H1 (cell line): ENCODE measurements around the gene CDON. TPM values are rescaled to one million over a fixed set of nuclear protein-coding genes. Genes with fewer than 3 reads are reported as not detected.

Experiments used
- CTCF ChIA-PET: fragments of 300-600 bp; sonication (Branson Sonifier 250); formaldehyde crosslinking; loops from one replicate; lab custom pipeline; 2021; ENCODE audit not compliant: partially characterized antibody; lab: Charles Lee
- POLR2A ChIA-PET: fragments of 300-600 bp; sonication (Branson Sonifier 250); formaldehyde crosslinking; loops from one replicate; lab custom pipeline; 2021; ENCODE audit warnings: inconsistent platforms; ENCODE audit not compliant: partially characterized antibody; lab: Charles Lee
- DNase-seq, 2 experiments: peaks; one replicate each; pipeline versions ENCODE4 v3.0.0 to v3.0.0-alpha.2; 2010 to 2022; ENCODE audit warnings: low spot score in 2 of 2, low read depth in 1 of 2, mixed read lengths in 1 of 2
- FAIRE-seq: peaks from 2 replicates; lab custom pipeline; 2011; peaks lifted over from hg19 to GRCh38; lab: Jason Lieb, UNC
- H2AFZ ChIP-seq: 2 replicates; pipeline ENCODE4 v1.8.1; 2012; ENCODE audit warnings: low read length, inconsistent platforms
- H2AK5ac ChIP-seq: 2 replicates; pipeline ENCODE4 v1.6.1; 2013; ENCODE audit warnings: low read depth, low read length
- H2BK120ac ChIP-seq: replicated peaks from 2 replicates; pipeline ENCODE3; 2013; ENCODE audit warnings: low read depth, low read length, inconsistent platforms
- H2BK12ac ChIP-seq: 2 replicates; pipeline ENCODE4 v1.6.1; 2013; ENCODE audit warnings: low read depth, low read length
- H2BK15ac ChIP-seq: 2 replicates; pipeline ENCODE4 v1.6.1; 2013; ENCODE audit warnings: low read length
- H2BK20ac ChIP-seq: 2 replicates; pipeline ENCODE4 v1.6.1; 2013; ENCODE audit warnings: low read length
- H2BK5ac ChIP-seq: 2 replicates; pipeline ENCODE4 v1.6.1; 2013; ENCODE audit warnings: low read depth, low read length
- H3K14ac ChIP-seq: 2 replicates; pipeline ENCODE4 v1.6.1; 2013; ENCODE audit warnings: inconsistent platforms; ENCODE audit not compliant: insufficient read length
- H3K18ac ChIP-seq: 2 replicates; pipeline ENCODE4 v1.6.1; 2013; ENCODE audit warnings: low read length; ENCODE audit errors: extremely low read depth
- H3K23ac ChIP-seq: 2 replicates; pipeline ENCODE4 v1.6.1; 2013; ENCODE audit warnings: inconsistent platforms; ENCODE audit not compliant: insufficient read length
- H3K23me2 ChIP-seq: 2 replicates; pipeline ENCODE4 v1.6.1; 2013; ENCODE audit warnings: low read depth, low read length
- H3K27ac ChIP-seq: 2 replicates; pipeline ENCODE4 v1.6.1; 2011; ENCODE audit warnings: low read depth, low read length, inconsistent platforms
- H3K27me3 ChIP-seq, 4 experiments: replicated peaks in 1 of 4; 1 replicate in 1 of 4; 2 replicates in 3 of 4; pipeline versions ENCODE4 v1.6.1 to v1.8.1; 2011 to 2013; ENCODE audit warnings: low read length in 3 of 4, mild to moderate bottlenecking in 3 of 4, inconsistent platforms in 2 of 4, mixed read lengths in 2 of 4, moderate library complexity in 1 of 4; ENCODE audit not compliant: control insufficient read depth in 3 of 4, insufficient read depth in 3 of 4; ENCODE audit errors: extremely low read depth in 1 of 4
- H3K36me3 ChIP-seq, 4 experiments: 2 replicates each; pipeline versions ENCODE4 v1.6.1 to v1.8.1; 2011 to 2013; ENCODE audit warnings: mild to moderate bottlenecking in 4 of 4, low read length in 3 of 4, moderate library complexity in 2 of 4, control low read depth in 1 of 4, inconsistent platforms in 1 of 4; ENCODE audit not compliant: insufficient read depth in 4 of 4, control insufficient read depth in 2 of 4
- H3K4ac ChIP-seq: replicated peaks from 2 replicates; pipeline ENCODE3; 2013; ENCODE audit warnings: low read length, low read depth, mixed read lengths, inconsistent platforms; ENCODE audit not compliant: insufficient read length
- H3K4me1 ChIP-seq, 4 experiments: replicated peaks in 1 of 4; 1 replicate in 1 of 4; 2 replicates in 3 of 4; pipeline versions ENCODE4 v1.6.1 to v1.8.1; 2011 to 2013; ENCODE audit warnings: low read length in 3 of 4, inconsistent platforms in 2 of 4, mixed read lengths in 1 of 4; ENCODE audit not compliant: insufficient read depth in 4 of 4, control insufficient read depth in 3 of 4
- H3K4me2 ChIP-seq, 2 experiments: 2 replicates each; pipeline versions ENCODE4 v1.6.1 to v1.8.1; 2011 to 2013; ENCODE audit warnings: low read depth in 2 of 2, low read length in 2 of 2, control low read depth in 1 of 2, inconsistent platforms in 1 of 2, mild to moderate bottlenecking in 1 of 2; ENCODE audit not compliant: insufficient read depth in 1 of 2
- H3K4me3 ChIP-seq, 4 experiments: fragments of 200-600, 300-600 bp in 1 of 4; sonication (generic), shearing (Covaris generic), sonication (Bioruptor Twin) in 1 of 4; 2 replicates each; pipeline versions ENCODE4 v1.5.1 to v1.8.1; 2011 to 2016; ENCODE audit warnings: low read length in 4 of 4, low read depth in 3 of 4, control low read depth in 2 of 4, inconsistent platforms in 2 of 4, mild to moderate bottlenecking in 2 of 4, mixed read lengths in 1 of 4, moderate library complexity in 1 of 4; ENCODE audit not compliant: insufficient read depth in 2 of 4; ENCODE audit errors: extremely low read depth in 1 of 4
- H3K56ac ChIP-seq: replicated peaks from 2 replicates; pipeline ENCODE3; 2013; ENCODE audit warnings: low read depth, mild to moderate bottlenecking, mixed read lengths, low read length, inconsistent platforms; ENCODE audit not compliant: insufficient read length
- H3K79me1 ChIP-seq: 2 replicates; pipeline ENCODE4 v1.6.1; 2013; ENCODE audit warnings: low read depth, low read length, control low read depth
- H3K79me2 ChIP-seq, 2 experiments: 2 replicates each; pipeline versions ENCODE4 v1.6.1 to v1.8.1; 2012 to 2013; ENCODE audit warnings: low read length in 2 of 2, mild to moderate bottlenecking in 2 of 2, inconsistent platforms in 1 of 2; ENCODE audit not compliant: insufficient read depth in 2 of 2, control insufficient read depth in 1 of 2
- H3K9ac ChIP-seq, 4 experiments: replicated peaks in 1 of 4; 1 replicate in 1 of 4; 2 replicates in 3 of 4; pipeline versions ENCODE4 v1.6.1 to v1.8.1; 2011 to 2013; ENCODE audit warnings: low read depth in 3 of 4, low read length in 3 of 4, control low read depth in 2 of 4, mild to moderate bottlenecking in 2 of 4, moderate library complexity in 2 of 4, inconsistent platforms in 1 of 4; ENCODE audit errors: extremely low read depth in 1 of 4
- H3K9me3 ChIP-seq, 2 experiments: 2 replicates each; pipeline versions ENCODE4 v1.6.1 to v1.8.1; 2012 to 2013; ENCODE audit warnings: mild to moderate bottlenecking in 2 of 2, moderate library complexity in 2 of 2, control low read depth in 1 of 2, inconsistent platforms in 1 of 2, low read depth in 1 of 2, low read length in 1 of 2, mixed read lengths in 1 of 2; ENCODE audit not compliant: insufficient read depth in 2 of 2
- H4K20me1 ChIP-seq, 2 experiments: replicated peaks in 1 of 2; 2 replicates each; pipeline versions ENCODE3 to v1.8.1; 2011 to 2013; ENCODE audit warnings: inconsistent platforms in 2 of 2, low read length in 2 of 2, mild to moderate bottlenecking in 1 of 2; ENCODE audit not compliant: insufficient read depth in 2 of 2, control insufficient read depth in 1 of 2
- H4K5ac ChIP-seq: 2 replicates; pipeline ENCODE4 v1.6.1; 2013; ENCODE audit warnings: low read length, low read depth, mixed read lengths, inconsistent platforms; ENCODE audit not compliant: insufficient read length
- H4K8ac ChIP-seq: 2 replicates; pipeline ENCODE4 v1.8.0; 2013; ENCODE audit warnings: mild to moderate bottlenecking, moderate library complexity, low read length, inconsistent platforms; ENCODE audit not compliant: insufficient read depth; ENCODE audit errors: extremely low read depth
- H4K91ac ChIP-seq: replicated peaks from 2 replicates; pipeline ENCODE3; 2013; ENCODE audit warnings: low read length, mixed read lengths, inconsistent platforms; ENCODE audit not compliant: insufficient read length
- ASH2L ChIP-seq: fragments of 200-600, 300-600 bp; sonication (generic); IDR thresholded peaks from one replicate; pipeline ENCODE4 v1.7.1; 2017; ENCODE audit warnings: low read length
- BCL11A ChIP-seq, 2 experiments: IDR thresholded peaks; one replicate each; pipeline ENCODE4 v1.6.1; 2011; ENCODE audit warnings: low read depth in 2 of 2, low read length in 2 of 2, mild to moderate bottlenecking in 2 of 2
- CREB1 ChIP-seq: IDR thresholded peaks from 2 replicates; pipeline ENCODE4 v1.6.1; 2012; ENCODE audit warnings: inconsistent platforms
- FOSL1 ChIP-seq: IDR thresholded peaks from 2 replicates; pipeline ENCODE4 v1.6.1; 2011; ENCODE audit warnings: mild to moderate bottlenecking, low read depth, low read length, moderate library complexity; ENCODE audit not compliant: insufficient read depth
- KDM5A ChIP-seq: fragments of 200-600 bp; IDR thresholded peaks from 2 replicates; pipeline ENCODE4 v1.7.1; 2012; ENCODE audit warnings: mild to moderate bottlenecking, low read length, inconsistent platforms, mixed read lengths
- PHF8 ChIP-seq: fragments of 200-600 bp; sonication (generic); conservative IDR thresholded peaks from 2 replicates; pipeline ENCODE4 v1.7.1; 2012; ENCODE audit warnings: low read depth, mild to moderate bottlenecking, inconsistent platforms, low read length, moderate library complexity
- RXRA ChIP-seq: IDR thresholded peaks from 2 replicates; pipeline ENCODE4 v1.6.1; 2011; ENCODE audit warnings: low read depth, mild to moderate bottlenecking, low read length, moderate library complexity; ENCODE audit not compliant: insufficient read depth
- SP4 ChIP-seq: IDR thresholded peaks from 2 replicates; pipeline ENCODE4 v1.6.1; 2012; ENCODE audit warnings: low read length, inconsistent platforms
- SRF ChIP-seq: IDR thresholded peaks from 2 replicates; pipeline ENCODE4 v1.6.1; 2011; ENCODE audit warnings: mild to moderate bottlenecking, low read depth, low read length, moderate library complexity
- TAF1 ChIP-seq: IDR thresholded peaks from 2 replicates; pipeline ENCODE4 v1.6.1; 2011; ENCODE audit warnings: mild to moderate bottlenecking, low read depth, low read length
- TBP ChIP-seq: IDR thresholded peaks from 2 replicates; pipeline ENCODE4 v1.6.1; 2011; ENCODE audit warnings: low read depth, low read length, improper control_type of control experiment
- USF2 ChIP-seq: IDR thresholded peaks from 2 replicates; pipeline ENCODE4 v1.6.1; 2011; ENCODE audit warnings: low read length, improper control_type of control experiment
- WGBS, 2 experiments: shearing (Covaris generic) in 1 of 2; methylation state at CpG; one replicate each; pipeline versions ENCODE4 v1.1.6 to v1.1.7; 2013 to 2015; ENCODE audit warnings: low lambda C conversion rate in 2 of 2, mixed read lengths in 2 of 2, inconsistent platforms in 1 of 2, low coverage in 1 of 2, missing lambda C conversion rate in 1 of 2; ENCODE audit not compliant: insufficient replicate concordance in 2 of 2, insufficient coverage in 1 of 2, insufficient read length in 1 of 2; ENCODE audit errors: extremely low coverage in 1 of 2, missing lambda C conversion rate in 1 of 2; 5-methylcytosine and 5-hydroxymethylcytosine counted together
- polyA plus RNA-seq, 7 experiments: library from polyadenylated mRNA; depleted of rRNA in 3 of 7; stranded (reverse) in 5 of 7; unstranded in 2 of 7; fragments of >200 nt in 5 of 7; fragments of 200-250 nt in 2 of 7; gene quantifications; 1 replicate in 5 of 7; 2 replicates in 1 of 7; 4 replicates in 1 of 7; pipeline versions ENCODE4 v1.2.1 to v1.2.3, GENCODE V29; 2011 to 2013; ENCODE audit warnings: missing spikeins in 2 of 7, mixed read lengths in 2 of 7
- total RNA-seq: library from RNA; stranded (reverse); fragmentation: NEBNext Ultra II Directional; extraction: Animal tissue kit (Norgen Biotek cat#: 25700); gene quantifications from 2 replicates; pipeline ENCODE4 v1.2.1, GENCODE V29; 2021

CDON gene
- total and polyA plus RNA-seq, 2 of the 8 experiments (the other 6 are each of a cell fraction or from before 2014, with no cell fraction given): 11.0 to 32.5 TPM

GRCh38 chr11:126053415-126054286, 9.0 kb downstream of the CDON start:
- POLR2A ChIA-PET: no interaction called here
- WGBS, 2 experiments: 83% methylated on average over 7 of the region's 7 CpGs; no CpG with 5 or more reads in 1 of the 2 experiments
- no peak for TF ChIP-seq CREB1
- no peak for TF ChIP-seq SRF
- TF ChIP-seq PHF8: no peak
- no peak for TF ChIP-seq KDM5A
- TF ChIP-seq USF2: no peak
- no peak for TF ChIP-seq TAF1
- TF ChIP-seq BCL11A (IDR thresholded peaks at IDR 0.05; ENCODE audit: low read depth in 2 of 2, low read length in 2 of 2): no peak
- no peak for TF ChIP-seq TBP
- no peak for TF ChIP-seq FOSL1
- no peak for TF ChIP-seq ASH2L
- TF ChIP-seq RXRA: no peak
- no peak for TF ChIP-seq SP4

More at GRCh38 chr11:126053415-126054286, 9.0 kb downstream of the CDON start:
- no peaks in the 10 kb centered on the region for H3K9me3 ChIP-seq
- no peak overlapping the region for H3K23ac ChIP-seq
- peaks cover 0 to 12% of the 10 kb centered on the region in 2 experiments; a peak in 2 of 4 replicates for H3K79me2 ChIP-seq
- H4K5ac ChIP-seq: no peak overlapping the region
- H3K4me1 ChIP-seq: peaks cover 0 to 3% (median 0%) of the 10 kb centered on the region in 4 experiments; a peak in 1 of 7 replicates
- H3K56ac ChIP-seq: no peak overlapping the region
- no peak overlapping the region for H4K91ac ChIP-seq
- H2BK5ac ChIP-seq: no peak overlapping the region
- no peak overlapping the region for H3K14ac ChIP-seq
- no peaks in the 10 kb centered on the region for H3K23me2 ChIP-seq
- no peak overlapping the region for H2AK5ac ChIP-seq
- H2BK15ac ChIP-seq: no peak overlapping the region
- no peak for FAIRE-seq
- no peak overlapping the region for H3K4ac ChIP-seq
- no peak overlapping the region for H2AFZ ChIP-seq
- H2BK20ac ChIP-seq: no peak overlapping the region
- no peaks in the 10 kb centered on the region for H4K20me1 ChIP-seq
- CTCF ChIA-PET: interaction anchor here (0.7 to 1.0 kb wide), 3 partner anchors 8 to 14 kb away, joined by 3 read pairs; partner anchors contain the start of gene CDON
- no peak for DNase-seq
- H3K4me3 ChIP-seq: no peak overlapping the region
- no peak overlapping the region for H3K27ac ChIP-seq
- H3K9ac ChIP-seq: peak overlapping the region in 1 of 4 experiments; percentile 34; a peak in 1 of 7 replicates
- no peak overlapping the region for H4K8ac ChIP-seq
- no peak overlapping the region for H2BK120ac ChIP-seq
- no peak overlapping the region for H2BK12ac ChIP-seq
- no peak overlapping the region for H3K4me2 ChIP-seq
- no peaks in the 10 kb centered on the region; the same call in 1 of the 2 replicates for H3K79me1 ChIP-seq
- H3K18ac ChIP-seq: no peak overlapping the region
- H3K27me3 ChIP-seq: no peaks in the 10 kb centered on the region
- H3K36me3 ChIP-seq: peaks cover 0 to 3% (median 0%) of the 10 kb centered on the region in 4 experiments; a peak in 1 of 8 replicates
